RWPE1 (cell line): ENCODE data around the gene PATZ1.

ENCODE experiments used
- CTCF ChIA-PET: fragments of 350-600 bp; sonication (Branson Sonifier 250); formaldehyde crosslinking; extraction: SDS; loops from one replicate; lab custom pipeline; 2021; lab: Yijun Ruan, JAX
- POLR2A ChIA-PET: fragments of 400-600 bp; formaldehyde crosslinking; extraction: SDS; loops from one replicate; lab custom pipeline; 2020; ENCODE audit warnings: antibody characterized with exemption; ENCODE audit not compliant: low non-redundant PET; lab: Yijun Ruan, JAX
- DNase-seq: peaks from one replicate; pipeline ENCODE4 v3.0.0; 2012; ENCODE audit warnings: low spot score
- H3K27ac ChIP-seq: fragments of 450-650 bp; 2 replicates; pipeline ENCODE4 v1.5.1; 2017
- TF ChIP-seq, protein P1 (sequence below): fragments of 450-650 bp; conservative IDR thresholded peaks from 2 replicates; pipeline ENCODE4 v1.5.1; 2017; ENCODE audit warnings: low read depth, mild to moderate bottlenecking

Gene PATZ1

GRCh38 chr22:31344578-31345330 lies 1.4 kb downstream of the PATZ1 start:
- CTCF ChIA-PET, result interaction anchor here (0.6 to 1.2 kb wide), 2 partner anchors 31 to 141 kb away, joined by 3 read pairs; no protein-coding TSS in a partner anchor
- TF ChIP-seq, protein P1, sequence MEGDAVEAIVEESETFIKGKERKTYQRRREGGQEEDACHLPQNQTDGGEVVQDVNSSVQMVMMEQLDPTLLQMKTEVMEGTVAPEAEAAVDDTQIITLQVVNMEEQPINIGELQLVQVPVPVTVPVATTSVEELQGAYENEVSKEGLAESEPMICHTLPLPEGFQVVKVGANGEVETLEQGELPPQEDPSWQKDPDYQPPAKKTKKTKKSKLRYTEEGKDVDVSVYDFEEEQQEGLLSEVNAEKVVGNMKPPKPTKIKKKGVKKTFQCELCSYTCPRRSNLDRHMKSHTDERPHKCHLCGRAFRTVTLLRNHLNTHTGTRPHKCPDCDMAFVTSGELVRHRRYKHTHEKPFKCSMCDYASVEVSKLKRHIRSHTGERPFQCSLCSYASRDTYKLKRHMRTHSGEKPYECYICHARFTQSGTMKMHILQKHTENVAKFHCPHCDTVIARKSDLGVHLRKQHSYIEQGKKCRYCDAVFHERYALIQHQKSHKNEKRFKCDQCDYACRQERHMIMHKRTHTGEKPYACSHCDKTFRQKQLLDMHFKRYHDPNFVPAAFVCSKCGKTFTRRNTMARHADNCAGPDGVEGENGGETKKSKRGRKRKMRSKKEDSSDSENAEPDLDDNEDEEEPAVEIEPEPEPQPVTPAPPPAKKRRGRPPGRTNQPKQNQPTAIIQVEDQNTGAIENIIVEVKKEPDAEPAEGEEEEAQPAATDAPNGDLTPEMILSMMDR, result no peak
- H3K27ac ChIP-seq, result peak overlapping the region; percentile 97
- no peak for DNase-seq
- POLR2A ChIA-PET, result interaction anchor here (0.6 kb wide), 1 partner anchor 33 kb away, joined by 3 read pairs; no protein-coding TSS in a partner anchor

DNA sequence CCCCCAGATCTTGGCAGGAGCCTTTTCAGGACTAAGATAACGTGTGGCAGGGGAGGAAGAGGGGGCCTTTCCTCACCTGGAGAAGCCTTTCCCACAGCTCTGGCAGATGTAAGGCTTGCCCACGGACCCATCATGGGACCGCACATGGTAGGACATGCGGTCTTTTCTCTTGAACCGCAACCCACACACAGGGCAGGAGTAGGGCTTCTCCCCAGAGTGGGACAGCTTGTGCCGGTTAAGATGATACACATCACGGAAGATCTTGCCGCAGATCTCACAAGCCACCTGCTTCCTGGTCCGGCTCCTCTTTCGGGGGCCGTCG lies 1.9 kb downstream of the PATZ1 start:
- CTCF ChIA-PET, result interaction anchor here (1.2 kb wide), 1 partner anchor 31 kb away, joined by 3 read pairs; no protein-coding TSS in a partner anchor
- DNase-seq, result no peak
- POLR2A ChIA-PET, result interaction anchor here (0.6 kb wide), 1 partner anchor 34 kb away, joined by 3 read pairs; no protein-coding TSS in a partner anchor
- TF ChIP-seq, protein P1, result no peak
- H3K27ac ChIP-seq, result peak overlapping the region; percentile 97

- TF ChIP-seq, protein P1, result no peak
- CTCF ChIA-PET, result interaction anchor here (1.6 kb wide), 1 partner anchor 30 kb away, joined by 4 read pairs; no protein-coding TSS in a partner anchor
- H3K27ac ChIP-seq, result peak overlapping the region; percentile 97
- peak; percentile 33 for DNase-seq
- POLR2A ChIA-PET, result interaction anchor here (0.6 kb wide), 1 partner anchor 34 kb away, joined by 3 read pairs; no protein-coding TSS in a partner anchor
Measured at GRCh38 chr22:31343235-31344191, 2.6 kb downstream of the PATZ1 start.

GRCh38 chr22:31342389-31343140 lies 3.6 kb downstream of the PATZ1 start:
- POLR2A ChIA-PET, result no interaction called here
- DNase-seq, result no peak
- CTCF ChIA-PET, result interaction anchor here (0.6 to 1.6 kb wide), 2 partner anchors 30 to 306 kb away, joined by 4 to 5 read pairs; no protein-coding TSS in a partner anchor
- TF ChIP-seq, protein P1, result no peak
- peak overlapping the region; percentile 97 for H3K27ac ChIP-seq

DNA sequence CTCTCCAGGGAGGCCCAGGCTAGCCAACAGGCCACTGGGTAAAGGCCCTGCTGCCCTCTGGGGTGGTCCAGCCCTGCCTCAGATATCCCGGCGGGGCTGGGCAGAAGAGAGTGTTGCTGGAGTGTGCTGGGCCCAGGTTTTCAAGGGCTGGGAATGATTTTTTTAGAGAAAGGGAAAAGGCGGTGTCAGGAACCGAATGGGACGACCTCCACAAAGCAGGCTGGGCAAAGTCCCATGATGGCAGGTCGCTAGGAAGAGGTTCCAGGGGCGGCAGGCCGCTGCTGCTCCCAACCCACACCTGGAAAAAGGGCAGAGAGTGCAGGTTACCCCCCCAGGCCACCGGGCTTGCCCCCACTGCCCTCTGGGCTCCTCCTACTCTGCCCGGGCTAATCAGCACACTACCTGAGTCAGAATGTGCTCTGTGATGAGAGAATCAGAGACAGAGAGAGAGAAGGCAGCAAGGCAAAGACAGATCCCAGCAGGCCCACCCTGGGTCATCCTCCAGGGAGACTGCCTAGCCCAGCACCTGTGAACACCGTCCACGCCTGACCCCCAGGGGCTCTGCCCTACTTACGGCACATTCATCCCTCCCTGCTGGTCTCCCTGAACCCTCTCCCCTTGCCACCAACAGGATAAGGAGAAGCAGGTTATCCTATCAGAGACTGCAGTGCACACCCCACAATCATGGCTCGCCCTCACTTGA lies 4.6 kb downstream of the PATZ1 start:
- CTCF ChIA-PET, result interaction anchor here (0.6 to 1.6 kb wide), 2 partner anchors 29 to 305 kb away, joined by 4 to 5 read pairs; no protein-coding TSS in a partner anchor
- H3K27ac ChIP-seq, result peak overlapping the region; percentile 97

More for the DNA sequence above, 4.6 kb downstream of the PATZ1 start:
- DNase-seq, result no peak
- POLR2A ChIA-PET, result no interaction called here
- TF ChIP-seq, protein P1, result no peak
